DMS53 (cell line): ENCODE data around the gene CDKAL1.
"Not testable (repeated sequence)": the region's sequence is repeated elsewhere in the genome, so short reads cannot be mapped to it uniquely, and the experiment has no call there.

Experiments
- DNase-seq: peaks from one replicate; lab custom pipeline; 2025; lab: John Stamatoyannopoulos, UW

The CDKAL1 gene

GRCh38 chr6:21180155-21180554, 645.9 kb downstream of the CDKAL1 start:
- DNase-seq, result no peak

- DNase-seq, result no peak
These were observed 646.6 kb downstream of the CDKAL1 start for GRCh38 chr6:21180800-21181337.

- no peak for DNase-seq
These were observed 647.6 kb downstream of the CDKAL1 start for GRCh38 chr6:21181866-21182265.

- no peak for DNase-seq
These were observed 648.3 kb downstream of the CDKAL1 start for GRCh38 chr6:21182589-21182988.

GRCh38 chr6:21185861-21186478, 651.7 kb downstream of the CDKAL1 start:
- DNase-seq, result no peak

GRCh38 chr6:21186479-21187055, 652.3 kb downstream of the CDKAL1 start:
- no peak for DNase-seq

GRCh38 chr6:21187485-21187884, 653.2 kb downstream of the CDKAL1 start:
- DNase-seq, result no peak

- peak; percentile 31 for DNase-seq
These were observed 654.4 kb downstream of the CDKAL1 start for GRCh38 chr6:21188505-21189223.

GRCh38 chr6:21189759-21190158, 655.5 kb downstream of the CDKAL1 start:
- DNase-seq, result no peak

- DNase-seq, result no peak
These were observed 656.4 kb downstream of the CDKAL1 start for GRCh38 chr6:21190701-21191100.

GRCh38 chr6:21193790-21194475, 659.7 kb downstream of the CDKAL1 start:
- DNase-seq, result no peak

GRCh38 chr6:21195301-21195700, 661.0 kb downstream of the CDKAL1 start:
- DNase-seq, result not testable (repeated sequence)

GRCh38 chr6:21198032-21198640, 663.9 kb downstream of the CDKAL1 start:
- no peak for DNase-seq

GRCh38 chr6:21199262-21199661, 665.0 kb downstream of the CDKAL1 start:
- DNase-seq, result no peak

GRCh38 chr6:21200134-21200870, 666.0 kb downstream of the CDKAL1 start:
- DNase-seq, result peak; percentile 47

GRCh38 chr6:21201187-21201586, 666.9 kb downstream of the CDKAL1 start:
- peak; percentile 63 for DNase-seq

- peak; percentile 97 for DNase-seq
These were observed 667.5 kb downstream of the CDKAL1 start for GRCh38 chr6:21201637-21202350.

- DNase-seq, result no peak
These were observed 668.3 kb downstream of the CDKAL1 start for GRCh38 chr6:21202521-21202920.

GRCh38 chr6:21204951-21205350, 670.7 kb downstream of the CDKAL1 start:
- DNase-seq, result no peak

- DNase-seq, result no peak
These were observed 674.0 kb downstream of the CDKAL1 start for GRCh38 chr6:21208081-21208795.
